ENCODE measurements around the gene ARMC10.
"Not testable (repeated sequence)": the region's sequence is repeated elsewhere in the genome, so short reads cannot be mapped to it uniquely, and the experiment has no call there.

Gene ARMC10

GRCh38 chr7:103074519-103075336, at the start of gene ARMC10, which contains the start of gene FBXL13:
TSS of gene ARMC10 (plus strand) at chr7:103075140. CDS start at chr7:103075273, 133 bp downstream.
TSS of gene FBXL13 (minus strand) at chr7:103074796.
- DNase-seq (ENCODE audit: low read depth in 2 of 2, low spot score in 1 of 2): peak; percentile 79

- no peak for DNase-seq (ENCODE audit: low read depth in 2 of 2, low spot score in 1 of 2)
These were observed 49.6 kb upstream of the ARMC10 start for GRCh38 chr7:103025341-103025740.

- no peak for DNase-seq (ENCODE audit: low read depth in 2 of 2, low spot score in 1 of 2)
These were observed 43.9 kb upstream of the ARMC10 start for GRCh38 chr7:103031024-103031423.

GRCh38 chr7:103031781-103032180, 43.2 kb upstream of the ARMC10 start:
- DNase-seq (ENCODE audit: low read depth in 2 of 2, low spot score in 1 of 2): no peak

GRCh38 chr7:103034318-103034717, 40.6 kb upstream of the ARMC10 start:
- DNase-seq (ENCODE audit: low read depth in 2 of 2, low spot score in 1 of 2): not testable (repeated sequence)

GRCh38 chr7:103037476-103037822, 37.5 kb upstream of the ARMC10 start:
- no peak for DNase-seq (ENCODE audit: low read depth in 2 of 2, low spot score in 1 of 2)

GRCh38 chr7:103037823-103038739, 36.9 kb upstream of the ARMC10 start:
- DNase-seq (ENCODE audit: low read depth in 2 of 2, low spot score in 1 of 2): not testable (repeated sequence)

GRCh38 chr7:103041815-103042214, 33.1 kb upstream of the ARMC10 start:
- DNase-seq (ENCODE audit: low read depth in 2 of 2, low spot score in 1 of 2): not testable (repeated sequence)

GRCh38 chr7:103048833-103049232, 26.1 kb upstream of the ARMC10 start:
- no peak for DNase-seq (ENCODE audit: low read depth in 2 of 2, low spot score in 1 of 2)

GRCh38 chr7:103051519-103051918, 23.4 kb upstream of the ARMC10 start:
- no peak for DNase-seq (ENCODE audit: low read depth in 2 of 2, low spot score in 1 of 2)

GRCh38 chr7:103056006-103056405, 18.9 kb upstream of the ARMC10 start:
- DNase-seq (ENCODE audit: low read depth in 2 of 2, low spot score in 1 of 2): not testable (repeated sequence)

- DNase-seq (ENCODE audit: low read depth in 2 of 2, low spot score in 1 of 2): no peak
These were observed 16.8 kb upstream of the ARMC10 start for GRCh38 chr7:103058122-103058521.

- DNase-seq (ENCODE audit: low read depth in 2 of 2, low spot score in 1 of 2): no peak
These were observed 15.5 kb upstream of the ARMC10 start for GRCh38 chr7:103059471-103059870.

- DNase-seq (ENCODE audit: low read depth in 2 of 2, low spot score in 1 of 2): no peak
These were observed 11.0 kb upstream of the ARMC10 start for GRCh38 chr7:103063895-103064294.

- no peak for DNase-seq (ENCODE audit: low read depth in 2 of 2, low spot score in 1 of 2)
These were observed 9.3 kb upstream of the ARMC10 start for GRCh38 chr7:103065667-103066066.

- DNase-seq (ENCODE audit: low read depth in 2 of 2, low spot score in 1 of 2): no peak
These were observed 6.2 kb upstream of the ARMC10 start for GRCh38 chr7:103068414-103069403.

- DNase-seq (ENCODE audit: low read depth in 2 of 2, low spot score in 1 of 2): no peak
These were observed 3.9 kb upstream of the ARMC10 start for GRCh38 chr7:103071000-103071399.

GRCh38 chr7:103073989-103074518, 886 bp upstream of the ARMC10 start:
- no peak for DNase-seq (ENCODE audit: low read depth in 2 of 2, low spot score in 1 of 2)

- peak; percentile 62 to 75 for DNase-seq (ENCODE audit: low read depth in 2 of 2, low spot score in 1 of 2)
These were observed 488 bp downstream of the ARMC10 start for GRCh38 chr7:103075337-103075918.

- DNase-seq (ENCODE audit: low read depth in 2 of 2, low spot score in 1 of 2): no peak
These were observed 1.8 kb downstream of the ARMC10 start for GRCh38 chr7:103076764-103077163.
